DOHH2 (cell line): ENCODE data around the gene ARHGEF12.

Experiments
- EZH2phosphoT487 ChIP-seq: fragments of 200-600 bp; sonication (generic); IDR thresholded peaks from 2 replicates; pipeline ENCODE4 v1.6.1; 2017; ENCODE audit warnings: borderline replicate concordance, mild to moderate bottlenecking, antibody characterized with exemption, low read length, moderate library complexity, mixed read lengths
- TF ChIP-seq, protein P1 (sequence below): fragments of 200-600 bp; sonication (generic); IDR thresholded peaks from one replicate; pipeline ENCODE4 v1.5.1; 2014; ENCODE audit warnings: antibody characterized with exemption, mild to moderate bottlenecking, low read depth, low read length; ENCODE audit not compliant: poor library complexity, severe bottlenecking

DNA sequence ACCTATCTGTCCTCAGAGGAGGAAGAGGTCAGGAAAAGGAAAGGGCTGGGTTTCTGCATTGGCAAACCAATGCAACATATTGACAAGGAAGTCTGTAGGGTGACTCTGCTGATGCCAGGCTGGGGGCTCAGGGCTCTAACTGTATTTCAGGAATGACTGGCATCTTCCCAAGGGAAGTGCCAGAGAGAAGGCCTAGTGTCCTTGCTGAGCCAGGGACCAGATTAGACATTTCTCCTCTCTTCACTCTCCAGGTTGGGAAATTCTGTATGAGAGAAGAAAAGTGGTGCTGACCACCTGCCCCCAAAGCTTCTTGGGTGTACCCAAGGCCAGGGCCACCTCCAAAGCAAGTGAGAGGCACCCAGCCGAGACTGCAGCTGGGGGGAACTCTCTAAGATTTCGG lies 202.5 kb downstream of the ARHGEF12 start:
- TF ChIP-seq, protein P1, sequence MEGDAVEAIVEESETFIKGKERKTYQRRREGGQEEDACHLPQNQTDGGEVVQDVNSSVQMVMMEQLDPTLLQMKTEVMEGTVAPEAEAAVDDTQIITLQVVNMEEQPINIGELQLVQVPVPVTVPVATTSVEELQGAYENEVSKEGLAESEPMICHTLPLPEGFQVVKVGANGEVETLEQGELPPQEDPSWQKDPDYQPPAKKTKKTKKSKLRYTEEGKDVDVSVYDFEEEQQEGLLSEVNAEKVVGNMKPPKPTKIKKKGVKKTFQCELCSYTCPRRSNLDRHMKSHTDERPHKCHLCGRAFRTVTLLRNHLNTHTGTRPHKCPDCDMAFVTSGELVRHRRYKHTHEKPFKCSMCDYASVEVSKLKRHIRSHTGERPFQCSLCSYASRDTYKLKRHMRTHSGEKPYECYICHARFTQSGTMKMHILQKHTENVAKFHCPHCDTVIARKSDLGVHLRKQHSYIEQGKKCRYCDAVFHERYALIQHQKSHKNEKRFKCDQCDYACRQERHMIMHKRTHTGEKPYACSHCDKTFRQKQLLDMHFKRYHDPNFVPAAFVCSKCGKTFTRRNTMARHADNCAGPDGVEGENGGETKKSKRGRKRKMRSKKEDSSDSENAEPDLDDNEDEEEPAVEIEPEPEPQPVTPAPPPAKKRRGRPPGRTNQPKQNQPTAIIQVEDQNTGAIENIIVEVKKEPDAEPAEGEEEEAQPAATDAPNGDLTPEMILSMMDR, result no peak
- TF ChIP-seq EZH2phosphoT487, result no peak
